OCI-LY7 (cell line): ENCODE measurements around the gene PDLIM3. TPM values are rescaled to one million over a fixed set of nuclear protein-coding genes. Genes with fewer than 3 reads are reported as not detected.

Experiments used
- BruUV-seq: library from RNA; stranded (reverse); fragments of 400-500 nt; replicated peaks from 2 replicates; lab custom pipeline; 2021; lab: Mats Ljungman, UMichigan
- CTCF ChIA-PET: fragments of 300-600 bp; sonication (Branson Sonifier 250); formaldehyde crosslinking; loops from one replicate; lab custom pipeline; 2022; ENCODE audit warnings: antibody characterized with exemption; ENCODE audit not compliant: unreplicated experiment; lab: Charles Lee
- POLR2A ChIA-PET: fragments of 300-600 bp; sonication (Branson Sonifier 250); formaldehyde crosslinking; loops from one replicate; lab custom pipeline; 2022; ENCODE audit warnings: antibody characterized with exemption; lab: Charles Lee
- DNase-seq: peaks from one replicate; pipeline ENCODE4 v3.0.0-alpha.2; 2015; ENCODE audit warnings: low spot score
- H2AFZ ChIP-seq: fragments of 200-600 bp; sonication (generic), shearing (Covaris generic); 2 replicates; pipeline ENCODE4 v1.6.1; 2014; ENCODE audit warnings: mild to moderate bottlenecking, antibody characterized with exemption, low read length, moderate library complexity
- H3K27ac ChIP-seq: fragments of 200-600 bp; sonication (generic); 2 replicates; pipeline ENCODE4 v1.5.1; 2014; ENCODE audit warnings: mixed run types, low read depth, mild to moderate bottlenecking, moderate library complexity, low read length, inconsistent platforms; ENCODE audit not compliant: poor library complexity, severe bottlenecking
- H3K36me3 ChIP-seq: fragments of 200-600 bp; sonication (generic); 2 replicates; pipeline ENCODE4 v1.6.1; 2014; ENCODE audit warnings: mild to moderate bottlenecking, antibody characterized with exemption, low read length, moderate library complexity, mixed read lengths; ENCODE audit not compliant: insufficient read depth
- H3K4me1 ChIP-seq: fragments of 200-600 bp; sonication (generic); 2 replicates; pipeline ENCODE4 v1.5.1; 2014; ENCODE audit warnings: mild to moderate bottlenecking, low read length; ENCODE audit not compliant: insufficient read depth, poor library complexity, severe bottlenecking
- H3K4me2 ChIP-seq: fragments of 200-600 bp; sonication (generic); 2 replicates; pipeline ENCODE4 v1.6.1; 2014; ENCODE audit warnings: mild to moderate bottlenecking, low read length
- H3K4me3 ChIP-seq: fragments of 200-600 bp; sonication (generic); 2 replicates; pipeline ENCODE4 v1.5.1; 2014; ENCODE audit warnings: mild to moderate bottlenecking, low read depth, low read length; ENCODE audit not compliant: poor library complexity, severe bottlenecking
- H3K79me2 ChIP-seq: fragments of 200-600 bp; sonication (generic); 2 replicates; pipeline ENCODE4 v1.6.1; 2016; ENCODE audit warnings: low read depth, mild to moderate bottlenecking, low read length, moderate library complexity, mixed read lengths; ENCODE audit not compliant: insufficient read depth
- H3K9me2 ChIP-seq: fragments of 200-600 bp; sonication (generic); 2 replicates; pipeline ENCODE4 v1.6.1; 2016; ENCODE audit warnings: mild to moderate bottlenecking, low read length, mixed read lengths; ENCODE audit not compliant: insufficient read depth
- H3K9me3 ChIP-seq: fragments of 200-600 bp; sonication (generic); 2 replicates; pipeline ENCODE4 v1.6.1; 2014; ENCODE audit warnings: mild to moderate bottlenecking, mixed run types, low read length, mixed read lengths
- H4K20me1 ChIP-seq: fragments of 200-600 bp; sonication (generic); 2 replicates; pipeline ENCODE4 v1.6.1; 2014; ENCODE audit warnings: mild to moderate bottlenecking, antibody characterized with exemption, low read length, moderate library complexity, mixed read lengths; ENCODE audit not compliant: insufficient read depth
- CTCF ChIP-seq: fragments of 200-600 bp; sonication (generic); conservative IDR thresholded peaks from 2 replicates; pipeline ENCODE4 v1.5.1; 2014; ENCODE audit warnings: mild to moderate bottlenecking, antibody characterized with exemption, low read length, moderate library complexity, mixed read lengths
- EZH2phosphoT487 ChIP-seq: fragments of 200-600 bp; sonication (generic); IDR thresholded peaks from 2 replicates; pipeline ENCODE4 v1.6.1; 2018; ENCODE audit warnings: low read depth, borderline replicate concordance, mild to moderate bottlenecking, mixed run types, antibody characterized with exemption, low read length, moderate library complexity, mixed read lengths
- intact Hi-C: fragments of 100-400 bp; cut with micrococcal nuclease; formaldehyde crosslinking; loops from one replicate; pipeline ENCODE4 v1.10.0; 2022; ENCODE audit not compliant: unreplicated experiment
- total RNA-seq, 2 experiments: library from RNA; depleted of rRNA in 1 of 2; stranded (reverse); fragments of >200 nt in 1 of 2; shearing (Covaris generic) in 1 of 2; gene quantifications; 2 replicates each; pipeline ENCODE4 v1.2.3, GENCODE V29; 2014 to 2022

The PDLIM3 gene
- total RNA-seq, 2 experiments from 2014 or later: 0.03 TPM; not detected in 1

GRCh38 chr4:185529413-185529812 lies 5.9 kb downstream of the PDLIM3 start:
- Histone ChIP-seq H3K36me3 (no peaks in the 10 kb centered on the region), H3K9me2 (no peaks in the 10 kb centered on the region), H3K27ac (no peak overlapping the region), H3K4me1 (no peaks in the 10 kb centered on the region), H3K9me3 (0 out of 2 replicates have a peak, but pooled peaks cover 6% of the 10 kb centered on the region), H4K20me1 (no peaks in the 10 kb centered on the region), H2AFZ (no peak overlapping the region), H3K4me2 (no peak overlapping the region), H3K79me2 (no peaks in the 10 kb centered on the region), H3K4me3 (no peak overlapping the region)
- intact Hi-C loops: no loop called here
- POLR2A ChIA-PET: interaction anchor here (0.5 to 3.4 kb wide), 2 partner anchors 12 to 54 kb away, joined by 5 to 23 read pairs; no protein-coding TSS in a partner anchor
- BruUV-seq: no TSS peak
- CTCF ChIA-PET: no interaction called here
- DNase-seq: no peak
- no peak for TF ChIP-seq CTCF
- TF ChIP-seq EZH2phosphoT487: no peak

- no peak for DNase-seq
- POLR2A ChIA-PET: interaction anchor here (0.6 to 0.7 kb wide), 3 partner anchors 15 to 711 kb away, joined by 3 to 5 read pairs (median 3); no protein-coding TSS in a partner anchor
- intact Hi-C loops: no loop called here
- Histone ChIP-seq H2AFZ (no peak overlapping the region), H3K79me2 (no peaks in the 10 kb centered on the region), H3K27ac (no peak overlapping the region), H3K4me1 (no peaks in the 10 kb centered on the region), H3K36me3 (no peaks in the 10 kb centered on the region), H3K9me2 (no peaks in the 10 kb centered on the region), H3K4me2 (no peak overlapping the region), H3K4me3 (no peak overlapping the region), H3K9me3 (0 out of 2 replicates have a peak, but pooled peaks cover 6% of the 10 kb centered on the region), H4K20me1 (no peaks in the 10 kb centered on the region)
- CTCF ChIA-PET: no interaction called here
- TF ChIP-seq CTCF (no peak), EZH2phosphoT487 (no peak)
- BruUV-seq: no TSS peak
Measured at GRCh38 chr4:185524888-185525863, 10.1 kb downstream of the PDLIM3 start.

- DNase-seq: no peak
- Histone ChIP-seq H3K36me3 (no peaks in the 10 kb centered on the region), H2AFZ (no peak overlapping the region), H3K9me2 (no peaks in the 10 kb centered on the region), H3K27ac (no peak overlapping the region), H3K4me3 (no peak overlapping the region), H3K9me3 (0 out of 2 replicates have a peak, but pooled peaks cover 6% of the 10 kb centered on the region), H4K20me1 (no peaks in the 10 kb centered on the region), H3K4me1 (no peaks in the 10 kb centered on the region), H3K4me2 (no peak overlapping the region), H3K79me2 (no peaks in the 10 kb centered on the region)
- no TSS peak for BruUV-seq
- ChIA-PET POLR2A (interaction anchor here (0.5 to 1.9 kb wide), 3 partner anchors 10 to 12 kb away, joined by 4 to 5 read pairs (median 5); no protein-coding TSS in a partner anchor), CTCF (no interaction called here)
- no peak for TF ChIP-seq EZH2phosphoT487
- TF ChIP-seq CTCF: no peak
- intact Hi-C loops: no loop called here
Measured at GRCh38 chr4:185523862-185524261, 11.4 kb downstream of the PDLIM3 start.
